ENCODE data around the gene GNPTAB. TPM values are rescaled to one million over a fixed set of nuclear protein-coding genes. Genes with fewer than 3 reads are reported as not detected.
"Not testable (repeated sequence)": the region's sequence is repeated elsewhere in the genome, so short reads cannot be mapped to it uniquely, and the experiment has no call there.

GNPTAB gene
- total and polyA plus RNA-seq, 5 donors = 25.6 to 53.6 (median 50.7) TPM

DNA sequence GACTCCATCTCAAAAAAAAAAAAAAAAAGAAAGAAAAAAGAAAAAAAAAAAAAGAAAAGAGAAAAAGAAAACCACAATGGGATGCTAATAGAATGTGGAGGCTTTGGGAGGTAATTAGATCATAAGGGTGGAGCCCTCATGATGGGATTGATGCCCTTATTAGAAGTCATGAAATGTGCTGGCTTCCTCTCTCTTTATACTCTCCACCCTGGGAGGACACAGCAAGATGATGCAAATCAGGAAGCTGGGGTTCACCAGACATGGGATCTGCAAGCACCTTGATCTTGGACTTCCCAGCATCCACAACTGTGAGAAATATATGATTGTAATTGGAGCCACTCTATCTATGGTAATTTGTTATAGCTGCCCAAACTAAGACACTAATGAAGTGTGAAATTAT is 33.2 kb upstream of the GNPTAB start:
- Histone ChIP-seq H3K27me3 (ENCODE audit: control insufficient read depth, insufficient read depth) (no peaks in the 10 kb centered on the region), H3K27ac (ENCODE audit: low read length) (no peak overlapping the region), H3K4me1 (ENCODE audit: control insufficient read depth, insufficient read depth, low read length) (no peaks in the 10 kb centered on the region), H3K9me3 (ENCODE audit: control insufficient read depth, low read length) (no peaks in the 10 kb centered on the region), H3K4me3 (ENCODE audit: low read length) (no peak overlapping the region)
- ATAC-seq (no peak), DNase-seq (no peak)
- intact Hi-C loops (cut with DNase I) = no loop called here

DNA sequence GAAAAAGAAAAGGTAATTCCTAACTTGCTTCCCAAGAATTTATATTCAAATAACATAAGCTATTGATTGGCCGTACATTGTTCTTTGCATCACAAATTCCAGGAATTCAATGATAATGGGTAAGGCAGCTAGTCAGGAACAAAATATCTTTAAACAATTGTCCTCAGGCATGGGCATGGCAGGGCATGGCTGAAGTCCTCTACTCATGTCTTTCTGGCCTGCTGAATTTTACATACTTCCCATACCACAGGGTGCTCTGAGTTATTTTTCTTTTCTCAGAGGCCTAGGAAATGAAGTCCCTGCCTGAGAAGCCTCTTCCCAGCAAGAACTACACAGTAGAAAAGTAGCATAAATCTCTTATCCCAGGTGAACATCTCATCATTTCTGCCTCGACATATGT is 31.5 kb upstream of the GNPTAB start:
- Histone ChIP-seq H3K9me3 (ENCODE audit: control insufficient read depth, low read length) (no peaks in the 10 kb centered on the region), H3K4me3 (ENCODE audit: low read length) (no peak overlapping the region), H3K27me3 (ENCODE audit: control insufficient read depth, insufficient read depth) (no peaks in the 10 kb centered on the region), H3K4me1 (ENCODE audit: control insufficient read depth, insufficient read depth, low read length) (no peaks in the 10 kb centered on the region), H3K27ac (ENCODE audit: low read length) (no peak overlapping the region)
- ATAC-seq = no peak
- intact Hi-C loops (cut with DNase I) = no loop called here
- DNase-seq = no peak
- 90% methylated on average over 2 of the region's 2 CpGs for WGBS

DNA sequence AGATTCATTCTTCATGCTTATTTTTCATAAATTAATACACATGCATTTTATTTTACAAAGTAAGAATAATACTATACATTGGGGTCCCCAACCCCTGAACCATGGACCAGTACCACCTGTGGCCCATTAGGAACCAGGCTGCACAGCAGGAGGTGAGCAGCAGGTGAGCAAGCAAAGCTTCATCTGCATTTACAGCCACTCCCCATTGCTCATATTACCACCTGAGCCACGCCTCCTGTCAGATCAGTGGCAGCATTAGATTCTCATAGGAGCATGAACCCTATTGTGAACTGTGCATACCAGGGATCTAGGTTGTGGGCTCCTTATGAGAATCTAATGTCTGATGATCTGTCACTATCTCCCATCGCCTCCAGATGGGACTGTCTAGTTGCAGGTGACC is 30.9 kb upstream of the GNPTAB start:
- H3K27me3 ChIP-seq (ENCODE audit: control insufficient read depth, insufficient read depth); H3K4me3 ChIP-seq (ENCODE audit: low read length); H3K9me3 ChIP-seq (ENCODE audit: control insufficient read depth, low read length); DNase-seq; intact Hi-C loops (cut with DNase I); H3K4me1 ChIP-seq (ENCODE audit: control insufficient read depth, insufficient read depth, low read length); ATAC-seq; H3K27ac ChIP-seq (ENCODE audit: low read length): not testable (repeated sequence)
- WGBS = 92% methylated on average over 2 of the region's 2 CpGs

DNA sequence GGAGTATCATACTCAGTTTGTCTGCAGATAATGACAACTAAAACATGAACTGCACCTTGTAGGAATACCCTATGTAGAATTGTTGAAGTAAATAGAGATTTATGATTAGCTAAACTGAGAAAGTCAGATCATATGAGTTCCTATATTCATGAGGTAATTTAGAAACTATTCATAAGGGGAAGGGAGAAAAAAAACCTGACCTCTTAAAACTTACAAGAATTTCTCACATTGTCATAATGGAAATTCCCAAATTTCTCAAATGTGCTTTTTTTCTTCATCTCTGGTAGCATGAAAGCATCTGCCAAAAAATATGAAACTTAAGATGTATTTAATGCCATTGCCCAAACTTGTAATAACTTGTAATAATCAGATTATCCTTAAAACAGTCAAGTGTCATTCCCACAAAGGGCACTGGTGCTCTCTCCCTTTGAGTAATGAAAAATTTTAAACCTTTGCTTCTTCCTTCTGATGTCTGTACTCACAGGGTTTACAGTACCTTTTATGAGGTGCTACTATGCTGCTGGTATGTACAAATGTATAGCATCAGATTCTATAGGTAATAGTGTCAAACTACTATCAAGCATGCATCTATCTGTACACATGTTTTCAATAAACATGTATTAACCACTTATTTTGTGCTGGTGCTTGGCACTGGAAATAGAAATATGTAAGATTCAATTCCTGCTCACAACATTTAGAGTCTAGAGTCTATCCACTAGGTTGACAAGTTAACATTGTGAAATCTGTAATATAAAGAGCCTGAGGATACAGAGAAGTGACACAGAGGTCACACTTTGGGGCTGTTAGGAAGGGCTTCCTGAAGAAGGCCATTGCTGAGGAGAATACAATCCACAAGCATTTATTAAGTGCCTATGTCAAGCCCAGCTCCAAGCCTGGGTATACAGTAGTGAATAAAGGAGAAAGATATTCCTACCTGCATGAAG is 29.2 kb upstream of the GNPTAB start:
- H3K27me3 ChIP-seq (ENCODE audit: control insufficient read depth, insufficient read depth) = no peaks in the 10 kb centered on the region
- intact Hi-C loops (cut with DNase I) = no loop called here
- ATAC-seq (no peak), DNase-seq (no peak)
- no peaks in the 10 kb centered on the region for H3K4me1 ChIP-seq (ENCODE audit: control insufficient read depth, insufficient read depth, low read length)
- H3K9me3 ChIP-seq (ENCODE audit: control insufficient read depth, low read length) = no peaks in the 10 kb centered on the region
- no peak overlapping the region for H3K4me3 ChIP-seq (ENCODE audit: low read length)
- H3K27ac ChIP-seq (ENCODE audit: low read length) = no peak overlapping the region

DNA sequence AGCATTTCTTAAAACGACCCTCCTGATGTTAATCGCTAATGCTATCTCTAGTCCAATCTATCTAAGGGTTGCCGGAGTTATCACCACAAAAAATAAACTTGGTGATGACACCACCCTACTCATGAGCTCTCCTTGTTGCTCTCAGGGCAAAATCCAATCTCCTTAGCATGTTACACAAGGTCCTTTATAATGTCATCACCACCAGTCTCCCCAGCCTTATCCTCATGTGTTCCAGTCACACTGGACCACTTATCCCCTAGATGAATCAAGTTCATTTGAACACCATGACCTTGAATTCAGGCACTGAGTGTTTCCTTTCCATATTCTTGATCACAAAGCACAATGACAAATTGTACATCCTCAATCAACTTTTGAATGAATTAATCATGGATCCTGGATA is 27.6 kb upstream of the GNPTAB start:
- Histone ChIP-seq H3K27ac (ENCODE audit: low read length) (no peak overlapping the region), H3K4me3 (ENCODE audit: low read length) (no peak overlapping the region), H3K4me1 (ENCODE audit: control insufficient read depth, insufficient read depth, low read length) (no peaks in the 10 kb centered on the region), H3K27me3 (ENCODE audit: control insufficient read depth, insufficient read depth) (no peaks in the 10 kb centered on the region), H3K9me3 (ENCODE audit: control insufficient read depth, low read length) (no peaks in the 10 kb centered on the region)
- intact Hi-C loops (cut with DNase I) = no loop called here
- DNase-seq (no peak), ATAC-seq (no peak)
- whole genome bisulfite sequencing = 90% methylated on average over 3 of the region's 3 CpGs

DNA sequence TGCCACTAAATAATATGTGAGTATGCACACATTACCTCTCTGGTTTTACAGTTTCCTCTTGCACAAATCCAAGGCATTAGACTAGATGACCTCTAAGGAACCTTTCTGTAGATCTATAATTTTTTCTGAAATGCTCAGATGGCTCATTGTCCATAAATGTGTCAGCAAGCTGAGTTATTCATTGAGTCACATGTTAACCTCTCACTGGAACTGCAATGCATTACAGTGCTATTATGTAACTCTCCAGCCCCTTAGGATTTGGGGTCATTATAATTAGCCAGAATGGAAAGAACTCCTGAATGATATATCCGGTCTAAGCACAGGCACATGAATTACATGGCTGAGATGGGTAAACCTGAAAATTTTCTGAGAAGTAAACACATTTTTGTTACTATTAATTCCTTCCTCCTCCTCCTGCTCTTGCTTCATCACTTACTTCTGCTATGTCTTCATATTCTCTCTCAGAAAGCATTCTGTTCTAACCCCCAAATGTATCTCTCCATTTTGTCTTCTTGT is 26.3 kb upstream of the GNPTAB start:
- intact Hi-C loops (cut with DNase I) = no loop called here
- no peaks in the 10 kb centered on the region for H3K9me3 ChIP-seq (ENCODE audit: control insufficient read depth, low read length)
- no peak overlapping the region for H3K27ac ChIP-seq (ENCODE audit: low read length)
- H3K27me3 ChIP-seq (ENCODE audit: control insufficient read depth, insufficient read depth) = no peaks in the 10 kb centered on the region
- H3K4me1 ChIP-seq (ENCODE audit: control insufficient read depth, insufficient read depth, low read length) = no peaks in the 10 kb centered on the region
- DNase-seq = no peak
- 46% methylated on average over 1 of the region's 1 CpG for WGBS
- ATAC-seq = peak; percentile 52 to 69
- no peak overlapping the region for H3K4me3 ChIP-seq (ENCODE audit: low read length)

DNA sequence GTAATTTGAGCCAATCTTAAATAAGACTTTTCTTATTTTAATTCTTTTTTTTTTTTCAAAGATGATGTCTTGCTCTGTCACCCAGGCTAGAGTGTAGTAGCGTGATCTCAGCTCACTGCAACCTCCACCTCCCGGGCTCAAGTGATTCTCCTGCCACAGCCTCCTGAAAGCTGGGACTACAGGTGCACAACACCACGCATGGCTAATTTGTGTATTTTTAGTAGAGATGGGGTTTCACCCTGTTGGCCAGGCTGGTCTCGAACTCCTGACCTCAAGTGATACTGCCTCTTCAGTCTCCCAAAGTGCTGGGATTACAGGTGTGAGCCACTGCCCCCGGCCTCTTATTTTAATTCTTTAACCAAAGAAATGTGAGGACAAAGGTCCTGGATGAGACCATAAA is 25.9 kb upstream of the GNPTAB start:
- DNase-seq; H3K4me1 ChIP-seq (ENCODE audit: control insufficient read depth, insufficient read depth, low read length); H3K9me3 ChIP-seq (ENCODE audit: control insufficient read depth, low read length); intact Hi-C loops (cut with DNase I); H3K27ac ChIP-seq (ENCODE audit: low read length); H3K27me3 ChIP-seq (ENCODE audit: control insufficient read depth, insufficient read depth); ATAC-seq; H3K4me3 ChIP-seq (ENCODE audit: low read length): not testable (repeated sequence)
- WGBS = 94% methylated on average over 5 of the region's 5 CpGs

DNA sequence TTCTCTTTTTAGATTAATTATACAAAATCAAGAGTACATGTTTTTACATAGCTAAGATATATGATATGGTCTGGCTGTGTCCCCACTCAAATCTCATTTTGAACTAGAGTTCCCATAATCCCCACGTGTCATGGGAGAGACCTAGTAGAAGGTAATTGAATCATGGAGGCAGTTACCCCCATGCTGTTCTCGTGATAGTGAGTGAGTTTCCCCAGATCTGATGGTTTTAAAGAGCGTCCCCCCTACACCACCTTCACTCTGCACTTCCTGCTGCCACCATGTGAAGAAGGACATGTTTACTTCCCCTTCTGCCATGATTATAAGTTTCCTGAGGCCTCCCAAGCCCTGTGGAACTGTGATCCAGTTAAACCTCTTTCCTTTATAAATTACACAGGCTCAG is 25.2 kb upstream of the GNPTAB start:
- no peak for DNase-seq
- Histone ChIP-seq H3K27ac (ENCODE audit: low read length) (no peak overlapping the region), H3K4me1 (ENCODE audit: control insufficient read depth, insufficient read depth, low read length) (no peaks in the 10 kb centered on the region), H3K4me3 (ENCODE audit: low read length) (no peak overlapping the region), H3K27me3 (ENCODE audit: control insufficient read depth, insufficient read depth) (no peaks in the 10 kb centered on the region), H3K9me3 (ENCODE audit: control insufficient read depth, low read length) (no peaks in the 10 kb centered on the region)
- intact Hi-C loops (cut with DNase I) = no loop called here
- 78% methylated on average over 3 of the region's 3 CpGs for WGBS
- no peak for ATAC-seq

DNA sequence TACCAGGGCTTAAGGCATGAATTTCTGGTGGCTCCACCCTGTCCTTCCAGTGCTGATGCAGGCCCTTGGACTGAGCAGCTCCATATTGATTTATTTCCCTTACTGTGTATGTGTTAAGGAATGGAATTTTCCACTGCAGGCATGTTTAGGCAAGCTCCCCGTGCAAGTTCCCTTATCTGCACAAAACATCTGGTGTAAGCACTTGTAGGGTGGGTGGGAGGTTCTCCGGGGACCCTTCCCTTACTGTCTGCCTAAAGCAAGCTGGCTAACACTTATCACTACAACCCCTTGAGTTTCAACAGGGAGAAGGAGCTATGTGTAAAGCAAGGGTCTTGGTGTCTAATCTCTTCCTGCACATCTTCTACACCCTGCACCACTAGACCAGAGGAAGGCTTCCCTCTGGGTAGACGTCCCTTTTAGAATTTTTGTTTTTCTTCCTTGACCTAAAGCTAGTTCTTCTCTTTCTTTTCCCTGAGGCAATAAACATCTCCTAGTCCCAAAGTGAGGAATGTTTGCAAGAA is 24.7 kb upstream of the GNPTAB start:
- Histone ChIP-seq H3K27me3 (ENCODE audit: control insufficient read depth, insufficient read depth) (no peaks in the 10 kb centered on the region), H3K9me3 (ENCODE audit: control insufficient read depth, low read length) (no peaks in the 10 kb centered on the region), H3K4me3 (ENCODE audit: low read length) (no peak overlapping the region), H3K4me1 (ENCODE audit: control insufficient read depth, insufficient read depth, low read length) (no peaks in the 10 kb centered on the region), H3K27ac (ENCODE audit: low read length) (no peak overlapping the region)
- intact Hi-C loops (cut with DNase I) = no loop called here
- 19% methylated on average over 3 of the region's 3 CpGs for WGBS
- DNase-seq (no peak), ATAC-seq (no peak)

DNA sequence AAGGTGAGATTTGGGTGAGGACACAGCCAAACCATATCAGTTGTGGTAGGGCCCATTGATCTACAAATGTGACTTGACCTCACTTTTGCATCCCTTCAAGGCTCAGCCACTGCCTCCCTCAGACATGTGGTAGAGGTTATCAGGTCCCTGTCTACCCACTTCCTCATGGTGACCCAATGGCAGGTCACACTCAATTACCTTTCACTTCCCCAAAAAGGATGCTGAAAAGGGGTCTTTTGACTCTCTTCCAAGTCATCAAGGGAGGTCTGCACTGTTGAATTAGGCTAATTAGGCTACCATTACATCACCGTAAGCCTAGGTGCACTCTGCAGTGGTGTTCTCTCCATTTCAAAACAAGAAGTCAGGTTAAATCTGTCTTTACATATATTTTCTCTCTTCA is 24.0 kb upstream of the GNPTAB start:
- no peaks in the 10 kb centered on the region for H3K4me1 ChIP-seq (ENCODE audit: control insufficient read depth, insufficient read depth, low read length)
- H3K27ac ChIP-seq (ENCODE audit: low read length) = no peak overlapping the region

DNA sequence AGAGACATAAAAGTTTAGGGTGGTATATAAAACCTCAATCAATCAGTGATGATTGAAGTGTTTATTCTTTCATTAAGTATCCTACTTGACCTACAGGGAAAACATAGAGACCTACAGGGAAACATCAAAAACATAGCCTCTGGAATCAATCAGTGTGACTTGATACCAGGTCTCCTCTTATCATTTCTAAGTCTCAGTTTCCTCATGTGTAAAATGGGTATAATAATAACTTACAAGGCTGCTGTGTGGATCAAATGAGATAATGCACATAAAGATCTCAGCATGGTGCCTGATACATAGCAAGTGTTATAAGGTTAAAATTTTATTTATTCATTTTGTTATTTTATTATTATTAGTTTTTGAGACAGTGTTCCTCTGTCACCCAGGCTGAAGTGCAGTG is 22.2 kb upstream of the GNPTAB start:
- intact Hi-C loops (cut with DNase I) = no loop called here
- no peak for ATAC-seq
- no peak overlapping the region for H3K27ac ChIP-seq (ENCODE audit: low read length)

More for the DNA sequence above, 24.0 kb upstream of the GNPTAB start:
- WGBS = 96% methylated on average over 1 of the region's 1 CpG
- ATAC-seq = no peak
- intact Hi-C loops (cut with DNase I) = no loop called here
- DNase-seq = no peak
- H3K4me3 ChIP-seq (ENCODE audit: low read length) = no peak overlapping the region
- H3K27me3 ChIP-seq (ENCODE audit: control insufficient read depth, insufficient read depth) = no peaks in the 10 kb centered on the region
- no peaks in the 10 kb centered on the region for H3K9me3 ChIP-seq (ENCODE audit: control insufficient read depth, low read length)

More for the DNA sequence above, 22.2 kb upstream of the GNPTAB start:
- Histone ChIP-seq H3K4me3 (ENCODE audit: low read length) (no peak overlapping the region), H3K9me3 (ENCODE audit: control insufficient read depth, low read length) (no peaks in the 10 kb centered on the region), H3K4me1 (ENCODE audit: control insufficient read depth, insufficient read depth, low read length) (no peaks in the 10 kb centered on the region), H3K27me3 (ENCODE audit: control insufficient read depth, insufficient read depth) (no peaks in the 10 kb centered on the region)
- DNase-seq = no peak

Data from right cardiac atrium (tissue), 5 donors.